ENCODE data around the gene VAMP1.
"Not testable (repeated sequence)": the region's sequence is repeated elsewhere in the genome, so short reads cannot be mapped to it uniquely, and the experiment has no call there.

The VAMP1 gene

GRCh38 chr12:6476489-6476888, 6.0 kb upstream of the VAMP1 start:
- Histone ChIP-seq H3K36me3 (ENCODE audit: low read depth) (no peaks in the 10 kb centered on the region), H3K4me3 (ENCODE audit: severe bottlenecking) (no peak overlapping the region), H3K4me1 (ENCODE audit: insufficient read depth, poor library complexity, severe bottlenecking) (no peaks in the 10 kb centered on the region), H3K27me3 (ENCODE audit: insufficient read depth, poor library complexity, severe bottlenecking) (no peaks in the 10 kb centered on the region), H3K27ac (ENCODE audit: poor library complexity, severe bottlenecking) (no peak overlapping the region), H3K9me3 (ENCODE audit: severe bottlenecking) (no peaks in the 10 kb centered on the region)
- no peak for TF ChIP-seq CTCF (IDR thresholded peaks at IDR 0.05; ENCODE audit: poor library complexity, severe bottlenecking)
- ATAC-seq (ENCODE audit: low read depth) (no peak), DNase-seq (ENCODE audit: low spot score) (no peak)

GRCh38 chr12:6475233-6475975, 4.9 kb upstream of the VAMP1 start:
- ATAC-seq (ENCODE audit: low read depth); H3K4me3 ChIP-seq (ENCODE audit: severe bottlenecking); H3K36me3 ChIP-seq (ENCODE audit: low read depth); H3K27ac ChIP-seq (ENCODE audit: poor library complexity, severe bottlenecking); H3K9me3 ChIP-seq (ENCODE audit: severe bottlenecking); H3K27me3 ChIP-seq (ENCODE audit: insufficient read depth, poor library complexity, severe bottlenecking); DNase-seq (ENCODE audit: low spot score); H3K4me1 ChIP-seq (ENCODE audit: insufficient read depth, poor library complexity, severe bottlenecking): not testable (repeated sequence)

- DNase-seq (ENCODE audit: low spot score) (no peak), ATAC-seq (ENCODE audit: low read depth) (no peak)
- H3K27ac ChIP-seq (ENCODE audit: poor library complexity, severe bottlenecking): no peak overlapping the region
- no peaks in the 10 kb centered on the region for H3K27me3 ChIP-seq (ENCODE audit: insufficient read depth, poor library complexity, severe bottlenecking)
- TF ChIP-seq CTCF (IDR thresholded peaks at IDR 0.05; ENCODE audit: poor library complexity, severe bottlenecking): no peak
- no peaks in the 10 kb centered on the region for H3K9me3 ChIP-seq (ENCODE audit: severe bottlenecking)
- no peaks in the 10 kb centered on the region for H3K36me3 ChIP-seq (ENCODE audit: low read depth)
- H3K4me1 ChIP-seq (ENCODE audit: insufficient read depth, poor library complexity, severe bottlenecking): peaks cover 4% of the 10 kb centered on the region
- H3K4me3 ChIP-seq (ENCODE audit: severe bottlenecking): no peak overlapping the region
Measured at GRCh38 chr12:6472491-6472890, 2.0 kb upstream of the VAMP1 start.

- no peak overlapping the region for H3K4me3 ChIP-seq (ENCODE audit: severe bottlenecking)
- no peaks in the 10 kb centered on the region for H3K9me3 ChIP-seq (ENCODE audit: severe bottlenecking)
- DNase-seq (ENCODE audit: low spot score) (no peak), ATAC-seq (ENCODE audit: low read depth) (no peak)
- TF ChIP-seq CTCF (IDR thresholded peaks at IDR 0.05; ENCODE audit: poor library complexity, severe bottlenecking): no peak
- no peaks in the 10 kb centered on the region for H3K27me3 ChIP-seq (ENCODE audit: insufficient read depth, poor library complexity, severe bottlenecking)
- peaks cover 4% of the 10 kb centered on the region for H3K4me1 ChIP-seq (ENCODE audit: insufficient read depth, poor library complexity, severe bottlenecking)
- H3K36me3 ChIP-seq (ENCODE audit: low read depth): no peaks in the 10 kb centered on the region
- no peak overlapping the region for H3K27ac ChIP-seq (ENCODE audit: poor library complexity, severe bottlenecking)
Measured at GRCh38 chr12:6471989-6472360, 1.5 kb upstream of the VAMP1 start.

- Histone ChIP-seq H3K27me3 (ENCODE audit: insufficient read depth, poor library complexity, severe bottlenecking) (no peaks in the 10 kb centered on the region), H3K36me3 (ENCODE audit: low read depth) (peaks cover 8% of the 10 kb centered on the region; the same call in 1 of the 2 replicates), H3K4me1 (ENCODE audit: insufficient read depth, poor library complexity, severe bottlenecking) (peaks cover 4% of the 10 kb centered on the region), H3K4me3 (ENCODE audit: severe bottlenecking) (peak overlapping the region; percentile 52), H3K27ac (ENCODE audit: poor library complexity, severe bottlenecking) (peak overlapping the region; percentile 40), H3K9me3 (ENCODE audit: severe bottlenecking) (no peaks in the 10 kb centered on the region)
- no peak; the same call in 2 of the 3 replicates for ATAC-seq (ENCODE audit: low read depth)
- TF ChIP-seq CTCF (IDR thresholded peaks at IDR 0.05; ENCODE audit: poor library complexity, severe bottlenecking): no peak
- no peak for DNase-seq (ENCODE audit: low spot score)
Measured at GRCh38 chr12:6469609-6470374, 685 bp downstream of the VAMP1 start.
